ENCODE data around the gene ATP8B1. TPM values are rescaled to one million over a fixed set of nuclear protein-coding genes. Genes with fewer than 3 reads are reported as not detected.

ATP8B1 gene
- total RNA-seq, 4 donors from 2014 or later: 17.4 to 26.2 (median 23.4) TPM

DNA sequence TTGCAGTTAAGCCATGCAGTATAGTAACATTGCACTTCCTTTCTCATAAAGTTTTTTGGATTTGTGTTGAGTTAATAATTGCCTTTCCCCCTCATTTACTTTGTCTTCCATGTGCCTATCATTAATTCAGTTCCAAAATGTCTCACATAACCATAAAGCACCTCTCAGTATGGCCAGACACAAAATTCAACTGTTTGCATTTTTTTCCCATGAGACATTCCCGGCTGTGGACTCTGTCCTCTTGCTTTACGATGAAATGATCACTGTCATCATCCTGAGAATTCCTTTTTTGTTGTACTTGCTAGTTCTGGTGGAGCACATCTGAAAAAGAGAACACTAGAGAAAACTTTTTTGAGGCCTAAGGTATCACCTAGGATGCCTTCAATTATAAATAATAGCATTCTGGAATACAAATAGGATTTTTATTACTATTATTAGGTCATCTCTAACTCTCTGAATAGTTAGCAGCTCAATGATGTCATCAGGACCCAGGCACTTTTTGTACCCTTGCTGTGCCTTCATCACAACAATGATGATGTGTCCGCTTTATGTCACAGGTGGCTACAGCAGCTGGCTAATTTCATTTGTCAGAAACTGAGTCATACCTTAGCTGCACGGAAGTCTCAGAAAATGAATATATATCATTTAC, 8.5 kb upstream of the ATP8B1 start:
- no peaks in the 10 kb centered on the region for H3K36me3 ChIP-seq
- H3K4me3 ChIP-seq: no peak overlapping the region
- H3K4me1 ChIP-seq: peaks cover 3 to 30% (median 14%) of the 10 kb centered on the region in 3 donors
- 74 to 86% methylated on average over 4 of the region's 4 CpGs for WGBS, 2 donors (ENCODE audit: low coverage in 1 of 2)
- H3K27ac ChIP-seq: no peak overlapping the region
- peaks cover 0 to 19% (median 0%) of the 10 kb centered on the region in 3 donors for H3K9me3 ChIP-seq
- no peaks in the 10 kb centered on the region for H3K27me3 ChIP-seq
- TF ChIP-seq, protein P1, sequence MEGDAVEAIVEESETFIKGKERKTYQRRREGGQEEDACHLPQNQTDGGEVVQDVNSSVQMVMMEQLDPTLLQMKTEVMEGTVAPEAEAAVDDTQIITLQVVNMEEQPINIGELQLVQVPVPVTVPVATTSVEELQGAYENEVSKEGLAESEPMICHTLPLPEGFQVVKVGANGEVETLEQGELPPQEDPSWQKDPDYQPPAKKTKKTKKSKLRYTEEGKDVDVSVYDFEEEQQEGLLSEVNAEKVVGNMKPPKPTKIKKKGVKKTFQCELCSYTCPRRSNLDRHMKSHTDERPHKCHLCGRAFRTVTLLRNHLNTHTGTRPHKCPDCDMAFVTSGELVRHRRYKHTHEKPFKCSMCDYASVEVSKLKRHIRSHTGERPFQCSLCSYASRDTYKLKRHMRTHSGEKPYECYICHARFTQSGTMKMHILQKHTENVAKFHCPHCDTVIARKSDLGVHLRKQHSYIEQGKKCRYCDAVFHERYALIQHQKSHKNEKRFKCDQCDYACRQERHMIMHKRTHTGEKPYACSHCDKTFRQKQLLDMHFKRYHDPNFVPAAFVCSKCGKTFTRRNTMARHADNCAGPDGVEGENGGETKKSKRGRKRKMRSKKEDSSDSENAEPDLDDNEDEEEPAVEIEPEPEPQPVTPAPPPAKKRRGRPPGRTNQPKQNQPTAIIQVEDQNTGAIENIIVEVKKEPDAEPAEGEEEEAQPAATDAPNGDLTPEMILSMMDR (IDR thresholded peaks at IDR 0.05): no peak
- TF ChIP-seq POLR2A (IDR thresholded peaks at IDR 0.05): no peak
- no peak for TF ChIP-seq EP300 (IDR thresholded peaks at IDR 0.05)
- no peak for TF ChIP-seq POLR2AphosphoS5 (IDR thresholded peaks at IDR 0.05)
- no peak for ATAC-seq

DNA sequence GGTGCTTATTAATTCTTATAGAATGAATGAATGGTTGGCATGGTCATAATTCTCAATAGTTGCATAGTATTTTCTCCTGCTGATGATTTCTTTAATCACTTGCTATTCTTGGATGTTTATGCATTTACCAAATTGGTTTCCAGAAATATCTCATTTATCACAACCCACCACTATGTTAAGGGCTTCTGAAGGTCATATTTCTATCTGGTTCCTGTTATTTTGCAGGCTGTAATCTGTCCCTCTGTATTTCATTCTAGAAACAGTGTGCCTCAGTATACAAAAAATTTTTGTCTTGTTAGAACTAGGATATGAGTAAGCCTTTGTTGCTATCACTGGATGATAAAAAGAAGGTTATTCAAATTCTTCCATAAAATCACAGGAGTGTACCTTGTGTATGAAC, 6.1 kb upstream of the ATP8B1 start:
- H3K27ac ChIP-seq: peak overlapping the region in 2 of 4 donors; percentile 75 to 95
- H3K4me1 ChIP-seq: peaks cover 3 to 35% (median 16%) of the 10 kb centered on the region in 3 donors
- no peak overlapping the region for H3K4me3 ChIP-seq
- no peak for ATAC-seq
- H3K9me3 ChIP-seq: peaks cover 0 to 19% (median 0%) of the 10 kb centered on the region in 3 donors
- TF ChIP-seq, protein P1 (IDR thresholded peaks at IDR 0.05): no peak
- no peak for TF ChIP-seq EP300 (IDR thresholded peaks at IDR 0.05)
- TF ChIP-seq POLR2AphosphoS5 (IDR thresholded peaks at IDR 0.05): no peak
- TF ChIP-seq POLR2A (IDR thresholded peaks at IDR 0.05): no peak
- no peaks in the 10 kb centered on the region for H3K36me3 ChIP-seq
- H3K27me3 ChIP-seq: no peaks in the 10 kb centered on the region

DNA sequence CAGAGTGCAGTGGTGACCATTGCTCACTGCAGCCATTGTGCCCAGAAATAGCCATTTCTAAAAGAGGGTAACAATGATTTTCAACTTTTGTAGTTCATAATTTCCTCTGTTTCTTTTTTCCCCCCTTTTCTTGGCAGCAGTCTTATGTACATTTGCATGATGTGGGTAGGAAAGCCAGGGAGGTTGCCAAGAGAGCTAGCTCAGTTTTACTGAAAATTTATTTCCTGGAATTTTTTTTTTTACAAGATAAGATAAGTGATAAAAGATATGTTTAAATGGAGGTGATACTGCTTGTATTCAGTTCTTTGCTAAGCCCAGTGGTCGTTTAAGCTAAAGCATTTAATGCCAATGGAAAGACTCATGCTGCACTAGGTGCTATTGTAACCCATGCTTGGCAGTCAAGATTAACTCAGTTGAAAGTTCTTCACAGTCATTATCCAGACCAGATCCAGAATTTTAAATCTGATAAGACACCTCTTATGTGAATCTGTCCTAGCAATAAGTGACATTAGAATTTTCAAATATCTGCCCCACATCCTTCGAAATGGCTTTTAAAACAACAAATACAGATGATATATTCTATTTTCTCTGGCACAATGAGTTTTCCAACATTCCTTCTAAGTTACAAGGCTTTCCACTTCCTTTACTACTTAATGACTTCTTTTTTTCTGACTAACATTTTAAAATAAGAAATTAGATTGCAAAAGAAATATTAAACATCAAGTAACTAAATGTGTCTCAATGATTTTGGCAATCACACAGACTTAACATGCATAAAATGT, 4.4 kb upstream of the ATP8B1 start:
- Histone ChIP-seq H3K4me3 (no peak overlapping the region), H3K36me3 (no peaks in the 10 kb centered on the region), H3K27ac (peak overlapping the region; percentile 43 to 95 (median 75)), H3K27me3 (no peaks in the 10 kb centered on the region), H3K9me3 (peaks cover 0 to 12% (median 0%) of the 10 kb centered on the region in 3 donors), H3K4me1 (peaks cover 3 to 35% (median 16%) of the 10 kb centered on the region in 3 donors)
- no peak for ATAC-seq
- 2 to 10% methylated on average over 2 of the region's 2 CpGs for WGBS, 2 donors (ENCODE audit: low coverage in 1 of 2)
- TF ChIP-seq POLR2AphosphoS5 (IDR thresholded peaks at IDR 0.05) (peak; percentile 37), EP300 (IDR thresholded peaks at IDR 0.05) (no peak)

DNA sequence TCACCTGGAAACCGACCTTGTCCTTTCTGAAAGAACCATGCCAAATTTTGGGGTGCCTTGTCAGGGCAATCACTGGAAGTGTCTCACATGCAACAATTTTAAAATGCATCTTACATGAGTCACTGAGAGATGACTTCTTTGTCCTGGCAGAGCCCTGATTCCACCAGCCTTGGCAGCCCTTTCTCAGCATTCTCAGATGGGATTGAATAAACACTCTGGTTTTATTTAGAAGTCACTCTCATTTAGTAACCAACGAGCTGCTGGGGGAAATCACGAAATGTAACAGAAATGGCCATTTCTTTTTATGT, 3.8 kb upstream of the ATP8B1 start:
- peak; percentile 35 for ATAC-seq

More for the DNA sequence above, 3.8 kb upstream of the ATP8B1 start:
- no peaks in the 10 kb centered on the region for H3K27me3 ChIP-seq
- peak overlapping the region; percentile 43 to 95 (median 75) for H3K27ac ChIP-seq
- no peak overlapping the region for H3K4me3 ChIP-seq
- H3K4me1 ChIP-seq: peaks cover 3 to 41% (median 16%) of the 10 kb centered on the region in 3 donors
- TF ChIP-seq POLR2A (IDR thresholded peaks at IDR 0.05) (no peak), EP300 (IDR thresholded peaks at IDR 0.05) (no peak), POLR2AphosphoS5 (IDR thresholded peaks at IDR 0.05) (peak; percentile 80)
- TF ChIP-seq, protein P1 (IDR thresholded peaks at IDR 0.05): no peak
- H3K36me3 ChIP-seq: no peaks in the 10 kb centered on the region
- peaks cover 0 to 6% (median 0%) of the 10 kb centered on the region in 3 donors for H3K9me3 ChIP-seq
- 6 to 19% methylated on average over 3 of the region's 3 CpGs for WGBS, 2 donors (ENCODE audit: low coverage in 1 of 2)
